IPS-18c (cell line): ENCODE data around the gene FAM124B.
"Not testable (repeated sequence)": the region's sequence is repeated elsewhere in the genome, so short reads cannot be mapped to it uniquely, and the experiment has no call there.

ENCODE experiments used
- H3K4me3 ChIP-seq: 2 replicates; pipeline ENCODE4 v1.7.0; 2013; ENCODE audit warnings: low read depth, mild to moderate bottlenecking, low read length, moderate library complexity; ENCODE audit not compliant: insufficient read depth
- H3K9me3 ChIP-seq: one replicate; pipeline ENCODE4 v1.6.1; 2013; ENCODE audit warnings: mild to moderate bottlenecking, low read length, moderate library complexity; ENCODE audit not compliant: control insufficient read depth, insufficient read depth

The FAM124B gene

GRCh38 chr2:224395620-224396390 is 6.1 kb downstream of the FAM124B start:
- no peak overlapping the region for H3K4me3 ChIP-seq
- no peaks in the 10 kb centered on the region for H3K9me3 ChIP-seq

- H3K9me3 ChIP-seq, result no peaks in the 10 kb centered on the region
- no peak overlapping the region for H3K4me3 ChIP-seq
These were observed 8.6 kb downstream of the FAM124B start for GRCh38 chr2:224393157-224393872.

GRCh38 chr2:224392545-224392944 is 9.4 kb downstream of the FAM124B start:
- H3K9me3 ChIP-seq, result no peaks in the 10 kb centered on the region
- no peak overlapping the region for H3K4me3 ChIP-seq

- H3K4me3 ChIP-seq, result no peak overlapping the region
- H3K9me3 ChIP-seq, result no peaks in the 10 kb centered on the region
These were observed 12.6 kb downstream of the FAM124B start for GRCh38 chr2:224389317-224389716.

GRCh38 chr2:224386876-224387275 is 15.0 kb downstream of the FAM124B start:
- Histone ChIP-seq H3K9me3 (no peaks in the 10 kb centered on the region), H3K4me3 (no peak overlapping the region)

GRCh38 chr2:224382973-224383555 is 18.8 kb downstream of the FAM124B start:
- Histone ChIP-seq H3K4me3 (no peak overlapping the region), H3K9me3 (peaks cover 4% of the 10 kb centered on the region)

GRCh38 chr2:224382280-224382647 is 19.6 kb downstream of the FAM124B start:
- not testable (repeated sequence) for H3K4me3 ChIP-seq

GRCh38 chr2:224381521-224382279 is 20.2 kb downstream of the FAM124B start:
- Histone ChIP-seq H3K4me3 (no peak overlapping the region), H3K9me3 (peaks cover 4% of the 10 kb centered on the region)

More at GRCh38 chr2:224382280-224382647, 19.6 kb downstream of the FAM124B start:
- H3K9me3 ChIP-seq, result not testable (repeated sequence)

- peaks cover 4% of the 10 kb centered on the region for H3K9me3 ChIP-seq
- H3K4me3 ChIP-seq, result no peak overlapping the region
These were observed 21.9 kb downstream of the FAM124B start for GRCh38 chr2:224379986-224380385.

GRCh38 chr2:224379172-224379571 is 22.7 kb downstream of the FAM124B start:
- no peak overlapping the region for H3K4me3 ChIP-seq
- peaks cover 4% of the 10 kb centered on the region for H3K9me3 ChIP-seq

- no peak overlapping the region for H3K4me3 ChIP-seq
- peaks cover 4% of the 10 kb centered on the region for H3K9me3 ChIP-seq
These were observed 23.2 kb downstream of the FAM124B start for GRCh38 chr2:224378701-224379097.

- Histone ChIP-seq H3K4me3 (no peak overlapping the region), H3K9me3 (peaks cover 4% of the 10 kb centered on the region)
These were observed 23.9 kb downstream of the FAM124B start for GRCh38 chr2:224377751-224378700.

- Histone ChIP-seq H3K4me3 (no peak overlapping the region), H3K9me3 (no peaks in the 10 kb centered on the region)
These were observed 29.3 kb downstream of the FAM124B start for GRCh38 chr2:224372641-224373040.

- H3K4me3 ChIP-seq, result no peak overlapping the region
- no peaks in the 10 kb centered on the region for H3K9me3 ChIP-seq
These were observed 32.8 kb downstream of the FAM124B start for GRCh38 chr2:224369028-224369632.

GRCh38 chr2:224366267-224366844 is 35.6 kb downstream of the FAM124B start:
- Histone ChIP-seq H3K4me3 (no peak overlapping the region), H3K9me3 (no peaks in the 10 kb centered on the region)

- Histone ChIP-seq H3K4me3 (no peak overlapping the region), H3K9me3 (no peaks in the 10 kb centered on the region)
These were observed 36.6 kb downstream of the FAM124B start for GRCh38 chr2:224365331-224365730.
